NCI-H2171 treated with DMSO at 0.1 percent for 48 hours (cell line): ENCODE results near the gene CES3.

Experiments used
- DNase-seq: peaks from one replicate; lab custom pipeline; 2025; lab: John Stamatoyannopoulos, UW

The CES3 gene

GRCh38 chr16:67006930-67007658 is 46.0 kb downstream of the CES3 start:
- DNase-seq: no peak

- DNase-seq: no peak
These were observed 48.1 kb downstream of the CES3 start for GRCh38 chr16:67009158-67009557.

GRCh38 chr16:67011274-67011673 is 50.2 kb downstream of the CES3 start:
- no peak for DNase-seq

GRCh38 chr16:67013233-67013822 is 52.3 kb downstream of the CES3 start:
- no peak for DNase-seq

GRCh38 chr16:67013823-67014633 is 53.0 kb downstream of the CES3 start:
- peak; percentile 64 for DNase-seq

GRCh38 chr16:67014634-67015312 is 53.7 kb downstream of the CES3 start:
- DNase-seq: no peak

- no peak for DNase-seq
These were observed 54.3 kb downstream of the CES3 start for GRCh38 chr16:67015313-67015731.

- no peak for DNase-seq
These were observed 55.1 kb downstream of the CES3 start for GRCh38 chr16:67016143-67016542.

GRCh38 chr16:67016681-67017420 is 55.8 kb downstream of the CES3 start:
- DNase-seq: no peak

- no peak for DNase-seq
These were observed 56.3 kb downstream of the CES3 start for GRCh38 chr16:67017421-67017750.

GRCh38 chr16:67017810-67018488 is 56.9 kb downstream of the CES3 start:
- DNase-seq: peak; percentile 95

- DNase-seq: no peak
These were observed 58.1 kb downstream of the CES3 start for GRCh38 chr16:67019171-67019570.

- DNase-seq: no peak
These were observed 60.3 kb downstream of the CES3 start for GRCh38 chr16:67021321-67021720.

GRCh38 chr16:67022531-67023214 is 61.6 kb downstream of the CES3 start:
- DNase-seq: no peak

- DNase-seq: no peak
These were observed 62.6 kb downstream of the CES3 start for GRCh38 chr16:67023689-67024088.
